Stimulated activated CD4-positive, alpha-beta T cell treated with anti-CD3 and anti-CD28 coated beads, TNF-alpha, amount 100 ng/mL, for 24 hours (primary cell): ENCODE results near the gene ADCK2.
"Not testable (repeated sequence)": the region's sequence is repeated elsewhere in the genome, so short reads cannot be mapped to it uniquely, and the experiment has no call there.

ENCODE experiments used
- DNase-seq, 3 experiments: peaks; one replicate each; pipeline ENCODE4 v3.0.0-alpha.2; 2020; ENCODE audit warnings: low read depth in 3 of 3

ADCK2 gene

DNA sequence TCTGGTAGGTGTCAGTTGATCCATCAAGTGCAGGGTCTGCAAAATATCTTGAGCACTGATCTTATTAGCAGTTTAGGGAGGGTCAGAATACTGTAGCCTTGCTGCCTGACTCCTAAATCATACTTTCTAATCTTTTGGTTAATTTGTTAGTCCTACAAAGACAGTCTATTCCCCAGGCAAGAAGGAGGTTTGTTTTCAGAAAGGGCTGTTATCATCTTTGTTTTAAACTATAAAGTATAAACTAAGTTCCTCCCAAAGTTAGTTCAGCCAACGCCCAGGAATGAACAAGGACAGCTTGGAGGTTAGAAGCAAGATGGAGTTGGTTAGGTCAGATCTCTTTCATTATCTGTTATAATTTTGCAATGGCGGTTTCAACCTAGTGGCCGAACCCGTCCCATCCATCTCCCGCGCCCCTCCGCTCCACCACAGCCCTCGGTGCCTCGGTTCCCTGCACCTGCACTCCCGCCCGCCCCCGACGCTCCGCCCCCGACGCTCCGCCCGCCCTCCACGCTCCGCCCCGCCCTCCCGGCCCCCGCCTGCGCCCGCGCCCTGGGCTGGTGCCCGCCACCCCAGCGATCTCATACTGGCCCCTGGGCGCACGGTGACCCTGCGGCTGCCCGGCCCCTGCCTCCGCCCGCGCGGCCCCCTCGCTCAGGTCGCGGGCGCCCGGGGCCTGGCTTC, at the start of gene ADCK2:
ADCK2 (plus strand) TSS at position 564 of the 681 bp plus-strand sequence. CDS start 386 bp downstream, outside the sequence.
- DNase-seq = peak; percentile 18 to 60 (median 49)

DNA sequence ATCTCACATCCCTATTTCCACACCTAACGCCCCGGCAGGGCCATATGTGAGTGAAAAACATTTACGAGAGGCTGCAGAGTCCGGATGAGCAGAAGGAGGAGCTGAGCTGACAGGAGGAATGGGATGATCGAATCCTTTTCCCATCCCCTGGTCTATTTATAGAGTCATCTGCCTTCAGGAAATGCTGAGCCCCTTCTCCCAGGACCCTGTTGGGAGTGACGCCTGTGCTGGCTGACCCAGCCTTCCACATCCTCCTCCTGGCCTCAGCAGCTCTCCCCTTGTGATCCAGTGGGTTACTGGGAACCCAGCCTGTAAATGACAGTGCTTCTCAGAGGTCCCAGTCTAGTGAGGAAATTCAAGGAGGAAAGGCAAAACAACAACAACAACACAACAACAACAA, 48.8 kb upstream of the ADCK2 start:
- no peak for DNase-seq

GRCh38 chr7:140624392-140625191, 48.2 kb upstream of the ADCK2 start:
- no peak for DNase-seq

GRCh38 chr7:140625192-140625558, 47.6 kb upstream of the ADCK2 start:
- not testable (repeated sequence) for DNase-seq

DNA sequence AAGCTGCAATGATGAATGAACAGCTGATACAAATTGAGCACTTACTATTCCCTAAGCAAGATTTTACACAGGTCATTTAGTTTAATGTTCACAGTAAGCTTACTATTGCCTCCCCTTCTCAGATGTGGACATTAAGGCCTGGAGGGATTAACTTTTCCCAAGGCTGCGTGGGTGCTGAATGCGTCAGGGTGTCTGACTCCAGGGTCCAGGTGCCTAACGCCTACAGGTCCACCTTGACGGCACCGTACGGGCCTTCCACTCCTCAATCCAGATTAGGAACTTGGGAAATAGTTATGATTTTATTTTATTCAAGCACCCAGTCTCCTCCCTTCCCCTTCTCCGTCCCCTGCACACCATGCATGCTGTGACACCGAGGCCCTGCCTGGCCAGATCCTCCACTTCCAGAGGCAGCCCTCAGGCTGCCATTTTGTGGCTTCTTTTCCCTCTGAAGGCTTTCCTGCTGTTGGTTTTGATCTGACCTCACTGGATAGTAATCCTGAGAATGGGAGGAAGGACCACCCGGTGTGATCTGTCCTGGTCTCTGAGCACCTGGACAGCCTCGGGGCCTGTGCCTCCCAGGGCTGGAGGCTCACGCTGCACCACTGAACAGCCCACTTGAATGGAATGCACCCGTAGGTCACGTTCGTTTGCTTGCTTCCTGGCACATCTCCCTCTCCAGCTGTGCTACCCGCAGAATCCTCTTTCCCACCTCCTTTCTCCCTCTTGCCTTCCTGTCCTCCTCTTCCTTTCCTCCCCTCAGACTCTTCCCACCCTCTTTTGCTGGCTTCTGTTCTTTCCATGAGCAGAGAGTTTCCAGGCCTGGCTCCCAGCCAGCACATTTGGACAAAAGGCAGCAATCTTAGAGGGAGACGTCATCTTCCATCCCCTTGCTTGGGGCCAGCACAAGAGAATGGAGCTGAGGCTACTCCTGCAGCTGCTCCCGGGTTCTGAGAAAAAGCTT, 46.6 kb upstream of the ADCK2 start:
- DNase-seq = no peak

DNA sequence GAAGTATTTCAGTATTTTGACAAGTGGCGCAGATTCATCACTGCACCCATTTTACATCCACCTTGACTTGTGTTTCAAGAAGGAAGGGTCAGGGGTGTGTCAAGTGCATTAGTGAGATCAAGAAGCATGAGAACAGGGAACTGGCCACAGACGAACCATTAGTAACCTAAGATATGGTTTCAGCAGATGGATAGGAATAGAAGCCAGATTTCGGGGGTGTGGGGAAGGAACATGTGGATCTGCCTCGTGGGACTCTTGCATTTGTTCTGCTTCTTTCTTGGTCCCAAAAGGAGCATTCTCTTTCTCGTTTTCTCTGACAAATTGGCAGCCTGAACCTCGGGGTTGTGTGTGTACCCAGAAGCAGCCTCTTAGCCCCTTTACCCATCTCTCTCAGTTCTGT, 41.7 kb upstream of the ADCK2 start:
- DNase-seq = no peak

DNA sequence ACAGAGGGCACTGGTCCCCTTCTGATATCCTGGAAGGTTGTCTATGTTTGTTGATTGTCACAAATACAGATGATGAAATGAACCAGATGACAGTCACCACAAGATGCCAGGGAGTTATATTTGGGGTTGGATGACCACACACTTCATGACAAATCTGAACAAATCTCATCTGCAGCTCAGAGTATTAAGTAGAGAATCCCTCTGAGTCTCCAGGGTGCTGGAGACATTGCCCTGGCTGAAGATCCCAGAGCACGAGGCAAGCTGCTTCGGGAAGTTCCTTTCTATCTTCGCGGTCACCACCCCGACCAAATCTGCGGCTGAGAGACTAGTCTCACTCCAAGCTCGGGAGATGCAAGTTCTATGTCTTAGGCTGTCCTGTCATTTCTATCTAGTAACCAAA, 41.1 kb upstream of the ADCK2 start:
- DNase-seq = no peak

DNA sequence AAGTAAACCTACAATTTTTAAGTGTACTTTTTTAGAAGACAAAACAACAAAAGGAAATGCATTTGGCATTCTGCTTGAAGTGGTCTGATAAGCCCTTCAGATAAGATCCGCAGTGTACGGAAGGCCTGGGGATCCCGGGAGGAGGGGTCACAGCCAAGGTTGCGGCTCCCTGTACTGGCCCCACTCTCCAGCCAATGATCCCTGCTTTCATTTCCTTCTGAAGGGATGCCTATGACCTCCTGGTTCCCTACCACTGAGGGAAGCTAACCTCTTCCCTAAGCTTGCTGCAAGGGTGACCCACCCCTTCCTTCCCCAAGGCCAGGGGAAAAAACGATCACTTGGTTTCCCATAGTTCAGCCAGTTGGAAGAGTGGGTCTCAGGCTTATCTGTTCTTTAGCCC, 37.4 kb upstream of the ADCK2 start:
- no peak for DNase-seq

DNA sequence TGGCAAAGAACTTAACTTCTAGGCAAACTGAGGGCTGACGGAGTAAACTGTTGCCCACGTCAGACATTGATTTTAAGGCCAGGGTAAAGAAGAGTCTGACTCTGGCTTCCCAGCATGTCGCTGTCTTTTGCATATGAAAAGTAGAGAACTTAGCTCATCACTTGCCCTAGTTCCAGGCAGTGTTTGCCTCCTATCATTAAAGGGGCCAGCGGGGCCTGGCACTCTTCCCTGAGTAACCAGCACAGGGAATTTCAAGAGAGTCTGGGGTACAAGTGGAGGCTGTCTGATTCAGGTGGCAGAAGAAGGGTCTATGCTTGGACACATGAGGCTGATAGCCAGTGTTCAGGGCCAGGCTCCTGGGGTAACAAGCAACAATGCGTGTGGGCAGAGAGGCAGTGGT, 36.9 kb upstream of the ADCK2 start:
- no peak for DNase-seq

DNA sequence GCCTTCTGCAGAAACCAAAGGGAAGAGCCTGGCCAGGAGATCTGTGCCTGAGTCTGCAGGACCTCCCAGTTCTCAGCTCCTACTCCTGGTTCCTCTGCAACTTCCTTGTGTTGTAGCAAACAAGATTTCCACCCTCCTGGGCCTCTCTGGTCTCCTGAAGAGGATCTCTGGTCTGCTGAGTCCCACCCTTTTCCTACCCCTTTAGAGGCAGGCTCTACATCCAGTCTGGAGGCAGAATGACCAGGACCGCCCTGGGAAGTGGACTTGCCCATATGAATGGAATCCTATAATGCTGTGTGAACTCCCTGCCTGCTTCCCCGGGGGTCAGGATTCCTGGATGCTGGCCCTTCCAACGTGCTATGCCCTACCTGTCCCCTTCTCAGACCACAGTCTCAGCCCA, 35.3 kb upstream of the ADCK2 start:
- no peak for DNase-seq

DNA sequence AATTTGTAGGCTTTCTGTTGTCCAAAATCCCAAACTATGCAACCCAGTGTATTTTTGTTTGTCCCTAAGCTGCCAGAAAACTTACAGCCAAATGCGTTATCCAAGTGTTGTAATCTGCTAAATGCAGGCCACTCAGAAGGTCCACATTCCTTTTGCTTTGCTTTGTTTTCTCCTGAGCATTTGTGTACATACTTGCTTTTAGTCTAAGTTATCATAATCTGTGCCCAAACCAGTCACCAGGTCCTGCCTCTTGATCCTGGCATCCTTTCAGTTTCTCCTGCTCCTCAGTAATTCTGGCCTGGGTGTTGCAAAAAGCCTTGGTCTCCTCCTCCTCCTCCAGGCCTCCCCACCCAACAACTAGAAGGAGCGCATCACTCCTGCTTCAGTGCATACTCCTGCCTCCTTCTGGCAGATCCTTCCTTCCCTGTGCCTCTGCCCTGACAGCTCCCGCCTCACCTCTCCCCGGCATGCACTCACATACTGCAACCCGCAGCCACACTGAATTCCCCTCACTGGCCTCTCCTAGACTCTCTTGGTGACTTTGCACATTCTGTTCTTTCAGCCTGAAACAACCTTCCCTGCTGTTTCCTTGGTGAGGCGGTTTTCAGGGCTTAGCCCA, 34.5 kb upstream of the ADCK2 start:
- DNase-seq = no peak

DNA sequence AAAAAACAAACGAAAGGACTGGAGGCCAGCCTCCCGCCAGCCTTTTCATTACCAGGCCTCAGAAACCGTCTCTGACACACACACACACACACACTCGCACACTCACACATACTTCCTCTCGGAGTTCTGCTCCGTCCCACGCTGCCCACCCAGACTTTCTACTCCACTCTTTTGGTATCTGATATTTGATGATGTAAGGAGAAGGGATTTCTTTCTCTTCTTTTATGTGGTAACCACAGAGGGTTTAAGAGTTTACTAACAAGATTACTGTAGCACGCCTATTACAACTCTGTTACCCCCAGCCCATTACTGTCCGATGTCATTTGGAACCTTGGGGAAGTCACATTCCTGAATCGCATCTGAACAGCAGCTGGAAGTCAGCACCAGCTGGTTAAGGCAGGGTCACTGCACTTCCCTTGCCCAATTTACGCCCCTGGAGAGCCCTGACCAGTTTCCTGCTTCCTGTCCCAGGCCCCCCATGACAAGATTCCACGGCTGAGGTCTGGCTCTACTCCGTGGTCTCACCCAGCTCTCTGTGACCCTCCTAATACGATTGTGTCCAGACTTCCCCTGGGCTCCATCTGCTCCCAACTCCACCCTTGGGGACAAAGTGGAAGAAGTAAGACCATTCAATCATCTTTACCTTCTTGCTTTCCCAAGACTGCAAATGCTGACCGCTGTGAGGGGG, 33.2 kb upstream of the ADCK2 start:
- DNase-seq = no peak

DNA sequence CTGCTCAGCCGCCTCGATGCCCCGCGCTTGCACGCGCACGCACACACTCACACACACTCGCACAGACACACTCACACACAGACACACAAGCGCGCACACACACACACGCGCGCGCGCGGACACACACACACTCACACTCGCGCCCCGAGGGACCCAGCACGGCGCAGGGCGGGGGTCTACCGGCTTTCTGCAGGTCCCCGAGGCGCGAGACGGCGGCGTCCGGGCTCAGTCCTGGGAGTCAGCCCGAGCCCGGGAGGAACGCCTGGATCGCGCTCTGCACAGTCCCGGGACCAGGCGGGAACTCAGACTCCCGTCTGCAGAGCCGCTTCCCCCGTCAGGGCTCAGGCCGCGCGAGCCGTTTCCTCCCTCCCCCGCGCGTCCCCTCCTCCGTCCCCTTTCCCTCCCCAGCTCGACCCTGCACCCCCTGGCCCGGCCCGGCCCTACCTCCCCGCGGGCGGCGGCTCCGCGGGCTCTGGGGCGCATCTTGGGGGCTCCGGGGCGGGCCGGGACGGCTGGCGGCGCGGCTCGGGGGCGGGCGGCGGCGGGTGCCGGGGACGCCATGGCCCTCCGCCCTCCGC, 32.6 kb upstream of the ADCK2 start:
- no peak for DNase-seq

DNA sequence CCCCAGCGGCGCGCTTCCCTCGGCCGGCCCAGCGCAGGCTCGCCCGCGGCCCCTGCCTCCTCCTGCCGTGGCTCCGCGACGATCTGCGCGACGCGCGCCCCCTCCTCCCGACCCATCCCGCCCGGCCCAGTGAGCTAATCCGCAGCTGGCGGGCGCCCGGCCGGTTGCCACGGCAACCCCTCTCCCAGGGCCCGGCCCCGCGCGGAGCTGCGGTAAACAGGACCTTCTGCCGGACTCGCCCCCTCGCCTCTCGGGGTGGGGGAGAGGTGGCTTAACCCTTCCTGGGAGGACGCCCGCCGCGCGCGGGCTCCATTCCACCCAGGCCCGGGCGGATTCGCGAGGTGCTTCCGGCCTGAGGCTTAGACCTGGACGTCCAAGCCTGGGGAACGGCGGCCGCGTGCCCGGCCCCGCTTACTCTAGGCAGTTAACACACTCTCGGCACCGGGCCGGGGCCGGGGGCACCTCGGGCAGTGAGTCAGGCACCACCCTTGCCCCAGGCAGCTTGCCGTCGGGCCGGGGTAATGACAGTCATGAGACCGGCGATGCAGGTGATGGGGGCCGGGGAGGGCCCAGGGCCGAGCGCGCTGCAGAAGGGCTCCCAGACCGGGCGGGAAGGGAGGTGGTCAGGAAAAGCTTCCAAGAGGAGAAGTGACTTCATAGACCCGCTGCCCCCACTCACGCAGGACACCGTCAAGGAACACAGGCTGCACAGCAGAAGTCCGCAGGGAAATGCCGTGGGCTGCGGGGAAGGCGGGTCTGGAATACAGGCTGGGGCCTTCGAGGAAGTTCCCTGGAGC, 31.8 kb upstream of the ADCK2 start, which contains the start of gene DENND2A:
DENND2A (minus strand) TSS at position 87 of the 797 bp plus-strand sequence. CDS start 38,416 bp downstream, outside the sequence.
- DNase-seq = no peak

- DNase-seq = no peak
These were observed 31.1 kb upstream of the ADCK2 start for GRCh38 chr7:140641524-140642195.

- no peak for DNase-seq
These were observed 29.3 kb upstream of the ADCK2 start for GRCh38 chr7:140643416-140643815.

DNA sequence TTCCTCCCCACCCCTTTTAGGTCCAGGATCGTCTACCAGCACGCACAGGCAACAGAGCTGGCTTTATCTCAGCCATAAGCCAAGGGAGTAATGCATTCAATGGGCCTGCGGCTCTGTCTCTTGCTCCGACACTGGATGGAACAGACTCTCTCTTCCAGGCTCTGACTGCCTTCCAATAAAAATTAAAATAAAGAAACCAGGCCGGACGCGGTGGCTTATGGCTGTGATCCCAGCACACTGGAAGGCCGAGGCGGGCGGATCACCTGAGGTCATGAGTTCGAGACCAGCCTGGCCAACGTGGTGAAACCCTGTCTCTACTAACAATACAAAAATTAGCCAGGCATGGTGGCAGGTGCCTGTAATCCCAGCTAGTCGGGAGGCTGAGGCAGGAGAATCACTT, 28.0 kb upstream of the ADCK2 start:
- DNase-seq = not testable (repeated sequence)

DNA sequence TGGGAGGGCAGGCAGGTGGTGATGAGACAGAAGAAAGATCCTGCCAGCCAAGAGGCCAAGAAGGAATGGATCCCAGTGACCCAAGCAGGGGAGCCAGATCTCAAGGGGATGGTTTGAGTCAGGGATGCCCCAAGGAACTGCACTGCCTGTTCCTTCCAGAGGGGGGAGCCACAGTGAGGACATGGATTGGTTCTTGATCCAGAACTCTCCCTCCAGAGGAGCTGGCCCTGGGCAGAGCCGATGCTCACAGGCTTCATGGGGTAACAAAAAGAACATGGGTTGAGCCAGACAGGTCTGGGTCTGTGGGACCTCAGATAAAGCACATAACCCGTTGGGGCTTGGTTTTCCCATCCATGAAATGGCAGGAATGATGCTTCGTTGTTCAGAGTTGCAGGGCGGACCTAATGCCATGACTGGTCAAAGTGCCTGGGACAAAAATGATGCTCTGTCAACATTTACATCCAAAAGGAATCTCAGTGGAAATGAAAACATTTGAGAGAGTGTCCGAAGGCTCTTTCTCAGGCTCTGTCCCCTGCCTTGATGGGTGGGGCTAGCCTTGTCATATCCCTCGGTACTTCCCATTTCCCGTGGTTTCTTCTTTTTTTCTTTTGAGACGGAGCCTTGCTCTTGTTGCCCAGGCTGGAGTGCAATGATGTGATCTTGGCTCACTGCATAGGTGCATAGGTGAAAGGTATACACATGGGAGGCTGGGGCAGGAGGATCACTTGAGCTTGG, 27.4 kb upstream of the ADCK2 start:
- DNase-seq = no peak
